C4-2B (cell line): ENCODE data around the gene KCNAB3.
A peak's percentile ranks its signal among the peaks of the same experiment; 100 is the strongest.

Experiments
- H3K27ac ChIP-seq: fragments of 450-650 bp; 2 replicates; pipeline ENCODE4 v1.5.1; 2017
- CTCF ChIP-seq: fragments of 450-650 bp; conservative IDR thresholded peaks from 2 replicates; pipeline ENCODE4 v1.5.1; 2017; ENCODE audit warnings: mild to moderate bottlenecking
- ZFX ChIP-seq: fragments of 450-650 bp; IDR thresholded peaks from 2 replicates; pipeline ENCODE4 v1.6.1; 2017

Gene KCNAB3

GRCh38 chr17:7886227-7887037 lies 43.2 kb downstream of the KCNAB3 start:
- TF ChIP-seq CTCF: no peak
- no peak for TF ChIP-seq ZFX
- H3K27ac ChIP-seq: peak overlapping the region; percentile 100

DNA sequence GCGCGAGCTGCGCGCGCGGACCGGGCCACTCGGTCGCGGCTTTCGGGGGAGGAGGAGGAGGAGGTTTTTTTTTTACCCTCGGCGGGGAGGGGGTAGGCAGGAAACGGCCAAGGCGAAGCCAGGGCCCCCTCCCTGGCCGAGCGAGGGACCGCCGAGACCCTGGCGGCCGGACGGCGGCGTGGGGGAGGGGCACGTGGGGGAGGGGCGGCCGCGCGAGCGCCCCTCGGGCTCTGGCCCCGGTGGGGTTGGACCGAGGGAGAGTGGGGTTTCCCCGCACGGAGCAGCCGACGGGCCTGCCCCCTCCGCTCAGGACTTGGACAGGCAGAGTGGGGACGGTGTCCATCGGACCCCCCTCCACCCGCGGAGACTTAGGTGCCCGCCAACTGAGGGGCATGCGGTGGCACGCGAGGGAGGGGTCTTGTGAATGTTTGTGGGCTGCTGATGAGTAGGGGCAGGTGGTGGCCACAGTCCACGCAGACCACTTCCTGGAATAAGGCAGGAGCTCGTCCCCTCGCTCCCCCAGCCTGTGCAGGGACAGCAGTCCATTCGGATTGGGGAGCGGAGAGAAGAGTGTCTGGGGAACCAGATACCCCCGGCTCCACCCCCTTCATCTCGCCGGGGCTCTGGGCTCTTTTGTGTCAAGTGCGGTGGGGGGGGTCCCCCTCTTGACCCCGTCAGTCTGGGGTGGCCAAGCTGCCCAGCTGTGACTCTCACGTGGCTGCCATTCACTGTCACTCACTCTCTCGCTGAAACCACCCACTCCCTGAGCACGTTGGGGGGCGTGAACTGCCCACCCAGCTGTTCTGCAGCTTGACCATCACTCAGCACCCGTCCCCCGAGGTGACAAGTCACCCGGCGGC lies 44.1 kb downstream of the KCNAB3 start:
- TF ChIP-seq ZFX (no peak), CTCF (no peak)
- peak overlapping the region; percentile 100 for H3K27ac ChIP-seq

DNA sequence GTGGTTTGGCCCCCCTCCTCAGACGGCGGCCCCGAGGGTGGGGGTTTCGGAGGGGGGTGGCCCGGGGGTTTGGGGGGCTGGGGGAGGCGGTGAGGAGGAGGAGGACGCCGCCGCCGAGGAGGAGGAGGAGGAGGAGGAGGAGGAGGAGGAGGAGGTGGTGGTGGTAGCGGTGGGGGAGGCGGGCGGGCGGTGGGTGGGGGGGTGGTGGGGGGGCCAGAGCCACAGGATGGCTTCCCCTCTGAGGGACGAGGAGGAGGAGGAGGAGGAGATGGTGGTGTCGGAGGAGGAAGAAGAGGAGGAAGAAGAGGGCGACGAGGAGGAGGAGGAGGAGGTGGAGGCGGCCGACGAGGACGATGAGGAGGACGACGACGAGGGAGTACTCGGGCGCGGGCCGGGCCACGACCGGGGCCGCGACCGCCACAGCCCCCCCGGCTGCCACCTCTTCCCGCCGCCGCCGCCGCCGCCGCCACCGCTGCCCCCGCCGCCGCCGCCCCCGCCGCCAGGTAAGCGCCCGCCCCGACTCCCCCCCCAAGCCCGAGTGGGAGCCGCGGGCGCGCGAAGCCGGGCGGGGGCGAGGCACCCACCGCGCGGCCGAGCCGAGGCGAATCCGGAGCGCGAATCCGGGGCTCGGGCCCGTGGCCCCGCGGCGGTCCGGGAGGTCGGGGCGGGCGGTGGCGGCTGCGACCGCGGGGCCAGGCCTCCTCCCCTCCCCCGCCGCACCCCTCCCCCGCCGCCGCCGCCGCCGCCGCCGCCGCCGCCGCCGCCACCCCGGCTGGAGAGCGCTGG lies 44.9 kb downstream of the KCNAB3 start:
- peak overlapping the region; percentile 100 for H3K27ac ChIP-seq
- TF ChIP-seq ZFX (peak; percentile 59; the same call in 1 of the 2 replicates), CTCF (no peak)

- TF ChIP-seq CTCF: no peak
- TF ChIP-seq ZFX: no peak
- H3K27ac ChIP-seq: no peak overlapping the region
Observed at GRCh38 chr17:7883781-7884386, 45.8 kb downstream of the KCNAB3 start.

- TF ChIP-seq CTCF (no peak), ZFX (no peak)
- no peak overlapping the region for H3K27ac ChIP-seq
Observed at GRCh38 chr17:7882629-7883028, 47.0 kb downstream of the KCNAB3 start.

DNA sequence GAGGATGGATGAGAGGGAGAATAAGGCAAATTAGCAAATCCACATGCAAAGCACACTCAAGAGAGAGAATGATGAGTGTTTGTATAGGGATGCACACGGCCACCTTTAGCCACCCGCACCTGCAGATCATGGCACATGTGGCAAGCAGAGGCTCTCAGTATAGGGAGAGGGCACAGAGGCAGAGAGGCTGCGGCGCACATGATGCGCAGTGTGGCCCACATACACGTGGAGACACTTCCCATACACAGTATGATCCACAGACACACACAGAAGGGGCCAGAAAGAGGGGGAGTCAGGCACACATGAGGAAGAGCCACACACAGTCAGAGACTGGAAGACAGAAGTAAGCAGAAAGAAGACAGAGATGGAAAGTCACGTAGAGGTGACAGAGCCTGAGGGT lies 47.6 kb downstream of the KCNAB3 start:
- TF ChIP-seq ZFX: no peak
- TF ChIP-seq CTCF: no peak
- H3K27ac ChIP-seq: no peak overlapping the region
